Fibroblast of lung (primary cell): ENCODE data around the gene WWC1.

ENCODE experiments used
- EZH2 ChIP-seq: IDR thresholded peaks from 2 replicates; pipeline ENCODE4 v1.5.1; 2012; ENCODE audit warnings: low read length, control low read depth, mild to moderate bottlenecking; ENCODE audit errors: missing control alignments
- TF ChIP-seq, protein P1 (sequence below), 2 donors: IDR thresholded peaks in 1 of 2; conservative IDR thresholded peaks in 1 of 2; 1 replicate in 1 of 2; 2 replicates in 1 of 2; pipeline ENCODE4 v1.5.1; 2011 to 2012; ENCODE audit warnings: low read length in 2 of 2, control low read depth in 1 of 2, inconsistent platforms in 1 of 2, low read depth in 1 of 2, mild to moderate bottlenecking in 1 of 2

DNA sequence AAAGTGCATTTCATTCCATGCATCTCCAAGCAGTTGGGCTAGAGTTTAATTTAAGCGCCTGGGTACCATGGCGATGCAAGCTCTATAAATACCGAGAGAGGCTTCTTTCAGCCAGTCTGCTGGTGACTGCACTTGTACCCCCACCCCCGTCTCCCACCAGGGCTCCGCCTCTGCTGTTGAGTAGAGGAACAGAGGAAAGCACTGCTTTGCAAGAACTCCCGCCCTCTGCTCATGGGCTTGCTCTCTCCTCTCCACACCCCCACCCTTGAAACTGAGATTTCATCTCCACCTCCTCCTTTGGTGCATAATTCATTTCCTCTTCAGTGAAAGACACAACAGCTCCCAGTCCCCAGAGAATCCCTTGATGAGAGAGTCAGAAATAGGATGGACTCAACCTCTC, 5.1 kb upstream of the WWC1 start:
- TF ChIP-seq, protein P1, sequence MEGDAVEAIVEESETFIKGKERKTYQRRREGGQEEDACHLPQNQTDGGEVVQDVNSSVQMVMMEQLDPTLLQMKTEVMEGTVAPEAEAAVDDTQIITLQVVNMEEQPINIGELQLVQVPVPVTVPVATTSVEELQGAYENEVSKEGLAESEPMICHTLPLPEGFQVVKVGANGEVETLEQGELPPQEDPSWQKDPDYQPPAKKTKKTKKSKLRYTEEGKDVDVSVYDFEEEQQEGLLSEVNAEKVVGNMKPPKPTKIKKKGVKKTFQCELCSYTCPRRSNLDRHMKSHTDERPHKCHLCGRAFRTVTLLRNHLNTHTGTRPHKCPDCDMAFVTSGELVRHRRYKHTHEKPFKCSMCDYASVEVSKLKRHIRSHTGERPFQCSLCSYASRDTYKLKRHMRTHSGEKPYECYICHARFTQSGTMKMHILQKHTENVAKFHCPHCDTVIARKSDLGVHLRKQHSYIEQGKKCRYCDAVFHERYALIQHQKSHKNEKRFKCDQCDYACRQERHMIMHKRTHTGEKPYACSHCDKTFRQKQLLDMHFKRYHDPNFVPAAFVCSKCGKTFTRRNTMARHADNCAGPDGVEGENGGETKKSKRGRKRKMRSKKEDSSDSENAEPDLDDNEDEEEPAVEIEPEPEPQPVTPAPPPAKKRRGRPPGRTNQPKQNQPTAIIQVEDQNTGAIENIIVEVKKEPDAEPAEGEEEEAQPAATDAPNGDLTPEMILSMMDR (conservative IDR thresholded peaks at IDR 0.05 in 1 of 2, IDR thresholded peaks at IDR 0.05 in 1 of 2; ENCODE audit: low read depth in 1 of 2, low read length in 2 of 2), result no peak
- no peak for TF ChIP-seq EZH2
